Middle frontal gyrus (tissue), 1 donor: ENCODE measurements around the gene NUP107.

Experiments used
- DNase-seq: peaks from one replicate; pipeline ENCODE4 v3.0.0-alpha.2; 2015; ENCODE audit warnings: low spot score; ENCODE audit errors: extremely low spot score

NUP107 gene

GRCh38 chr12:68773582-68773981 is 86.8 kb downstream of the NUP107 start:
- no peak for DNase-seq

- no peak for DNase-seq
Measured at GRCh38 chr12:68775121-68775630, 88.4 kb downstream of the NUP107 start.

- DNase-seq = no peak
Measured at GRCh38 chr12:68776976-68777610, 90.3 kb downstream of the NUP107 start.

- DNase-seq = no peak
Measured at GRCh38 chr12:68779280-68779679, 92.5 kb downstream of the NUP107 start.

GRCh38 chr12:68780731-68781130 is 94.0 kb downstream of the NUP107 start:
- no peak for DNase-seq

- no peak for DNase-seq
Measured at GRCh38 chr12:68781728-68782127, 95.0 kb downstream of the NUP107 start.

GRCh38 chr12:68784015-68784414 is 97.2 kb downstream of the NUP107 start:
- no peak for DNase-seq

- DNase-seq = no peak
Measured at GRCh38 chr12:68785358-68785757, 98.6 kb downstream of the NUP107 start.

- no peak for DNase-seq
Measured at GRCh38 chr12:68785823-68786222, 99.0 kb downstream of the NUP107 start.

- DNase-seq = no peak
Measured at GRCh38 chr12:68786929-68787328, 100.2 kb downstream of the NUP107 start.

- no peak for DNase-seq
Measured at GRCh38 chr12:68788554-68789143, 101.9 kb downstream of the NUP107 start.

- no peak for DNase-seq
Measured at GRCh38 chr12:68789144-68789878, 102.5 kb downstream of the NUP107 start.

- no peak for DNase-seq
Measured at GRCh38 chr12:68790081-68790951, 103.5 kb downstream of the NUP107 start.

GRCh38 chr12:68790952-68791234 is 104.1 kb downstream of the NUP107 start:
- no peak for DNase-seq

GRCh38 chr12:68791897-68792481 is 105.2 kb downstream of the NUP107 start:
- no peak for DNase-seq

- DNase-seq = no peak
Measured at GRCh38 chr12:68792952-68793351, 106.2 kb downstream of the NUP107 start.

GRCh38 chr12:68793436-68793835 is 106.7 kb downstream of the NUP107 start:
- DNase-seq = no peak

GRCh38 chr12:68793975-68794652 is 107.3 kb downstream of the NUP107 start:
- DNase-seq = no peak

GRCh38 chr12:68794653-68795251 is 108.0 kb downstream of the NUP107 start:
- no peak for DNase-seq
